PC-3 (cell line): Measurements from ENCODE around the gene OMD.

ENCODE experiments used
- CTCF ChIP-seq: fragments of 300-600 bp; sonication (generic); conservative IDR thresholded peaks from 2 replicates; pipeline ENCODE4 v1.5.1; 2017; ENCODE audit warnings: antibody characterized with exemption, low read depth, mild to moderate bottlenecking, low read length
- EZH2 ChIP-seq: fragments of 300-600 bp; sonication (generic); IDR thresholded peaks from one replicate; pipeline ENCODE4 v1.6.1; 2017; ENCODE audit warnings: antibody characterized with exemption, mild to moderate bottlenecking, low read length; ENCODE audit not compliant: unreplicated experiment
- EZH2phosphoT487 ChIP-seq: fragments of 300-600 bp; sonication (generic); IDR thresholded peaks from 2 replicates; pipeline ENCODE4 v1.6.1; 2018; ENCODE audit warnings: mild to moderate bottlenecking, antibody characterized with exemption, low read length, borderline replicate concordance

GRCh38 chr9:92414566-92414965 lies 9.7 kb downstream of the OMD start:
- no peak for TF ChIP-seq CTCF
- TF ChIP-seq EZH2phosphoT487 = no peak
- TF ChIP-seq EZH2 = no peak
